Activated CD8-positive, alpha-beta memory T cell treated with anti-CD3 and anti-CD28 coated beads, Interleukin-2, amount 10 ng/mL, durations not matched to agents 7 days and 5 days (primary cell): ENCODE results near the gene VPS37B. TPM values are rescaled to one million over a fixed set of nuclear protein-coding genes. Genes with fewer than 3 reads are reported as not detected.
"Not testable (repeated sequence)": the region's sequence is repeated elsewhere in the genome, so short reads cannot be mapped to it uniquely, and the experiment has no call there.

Experiments
- ATAC-seq: fragments of 150-1000 bp; cut with Tn5 transposase; one replicate; pipeline ENCODE4 v1.10.0; 2021; ENCODE audit warnings: moderate library complexity
- CTCF ChIA-PET: fragments of 350-600 bp; sonication (Branson Sonifier 250); formaldehyde crosslinking; loops from one replicate; lab custom pipeline; 2021; ENCODE audit warnings: antibody characterized with exemption; lab: Charles Lee
- DNase-seq: peaks from one replicate; pipeline ENCODE4 v3.0.0-alpha.2; 2020
- H3K27ac Mint-ChIP-seq: one replicate; pipeline ENCODE4 v1.8.0; 2021; ENCODE audit warnings: mild to moderate bottlenecking, mixed read lengths
- H3K27me3 Mint-ChIP-seq: one replicate; pipeline ENCODE4 v1.8.0; 2021; ENCODE audit warnings: mixed read lengths
- H3K36me3 Mint-ChIP-seq: one replicate; pipeline ENCODE4 v1.8.0; 2021; ENCODE audit warnings: mild to moderate bottlenecking, mixed read lengths
- H3K4me1 Mint-ChIP-seq: one replicate; pipeline ENCODE4 v1.8.0; 2021; ENCODE audit warnings: mixed read lengths
- H3K4me3 Mint-ChIP-seq: one replicate; pipeline ENCODE4 v1.8.0; 2021; ENCODE audit warnings: mild to moderate bottlenecking, moderate library complexity, mixed read lengths
- H3K9me3 Mint-ChIP-seq: one replicate; pipeline ENCODE4 v1.8.0; 2022; ENCODE audit warnings: low read depth, mixed read lengths
- total RNA-seq, 2 experiments: library from RNA; stranded (reverse); gene quantifications; one replicate each; pipeline ENCODE4 v1.2.3, GENCODE V29; 2021

The VPS37B gene
- total RNA-seq, 2 experiments from 2014 or later, result 25.7 to 29.7 TPM

DNA sequence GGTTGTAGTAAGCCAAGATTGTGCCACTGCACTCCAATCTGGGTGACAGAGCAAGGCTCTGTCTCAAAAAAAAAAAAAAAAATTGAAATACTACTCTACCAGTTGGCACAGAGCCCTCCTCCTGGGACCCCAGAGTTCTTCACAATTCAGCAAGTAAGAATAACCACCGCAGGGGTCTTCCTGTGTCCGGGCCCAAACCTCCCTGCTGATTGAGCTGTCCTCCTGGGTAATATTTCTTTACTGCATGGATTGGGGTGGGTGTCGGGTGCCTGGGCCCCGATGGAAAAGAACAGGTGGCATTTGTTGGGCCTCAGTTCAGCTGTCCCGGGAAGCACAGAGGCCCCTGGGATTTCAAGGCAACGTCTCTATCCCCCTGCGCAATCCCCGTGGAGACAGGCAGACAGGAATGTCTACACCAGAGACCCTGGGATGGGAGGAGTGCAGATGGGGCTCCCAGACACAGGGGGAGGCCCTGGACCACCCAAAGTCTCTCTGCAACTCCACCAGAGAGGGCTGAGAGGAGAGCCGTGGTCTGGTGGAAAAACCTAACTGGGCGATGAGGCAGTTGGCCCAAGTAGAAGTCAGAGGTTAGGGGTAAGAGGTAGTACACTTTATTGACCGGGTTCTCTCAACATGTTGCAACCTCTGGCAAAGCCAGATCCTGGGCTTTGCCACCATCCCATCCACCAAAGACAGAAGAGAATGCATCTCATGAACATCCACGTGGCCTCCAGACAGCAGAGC lies 32.7 kb upstream of the VPS37B start:
- H3K4me3 Mint-ChIP-seq, result no peak overlapping the region
- no peak for DNase-seq
- H3K27me3 Mint-ChIP-seq, result no peaks in the 10 kb centered on the region
- no peaks in the 10 kb centered on the region for H3K36me3 Mint-ChIP-seq
- H3K27ac Mint-ChIP-seq, result no peak overlapping the region
- H3K9me3 Mint-ChIP-seq, result no peaks in the 10 kb centered on the region
- peaks cover 15% of the 10 kb centered on the region for H3K4me1 Mint-ChIP-seq
- ATAC-seq, result no peak
- CTCF ChIA-PET, result interaction anchor here (1.6 kb wide), 1 partner anchor 26 kb away, joined by 3 read pairs; no protein-coding TSS in a partner anchor

- Mint-ChIP-seq H3K4me1 (peaks cover 15% of the 10 kb centered on the region), H3K27me3 (no peaks in the 10 kb centered on the region), H3K9me3 (no peaks in the 10 kb centered on the region), H3K27ac (no peak overlapping the region), H3K36me3 (no peaks in the 10 kb centered on the region), H3K4me3 (no peak overlapping the region)
- CTCF ChIA-PET, result interaction anchor here (1.6 kb wide), 1 partner anchor 25 kb away, joined by 3 read pairs; no protein-coding TSS in a partner anchor
- no peak for DNase-seq
- no peak for ATAC-seq
Measured at GRCh38 chr12:122927756-122928403, 32.0 kb upstream of the VPS37B start.

GRCh38 chr12:122921917-122922316 lies 26.0 kb upstream of the VPS37B start:
- DNase-seq (no peak), ATAC-seq (no peak)
- Mint-ChIP-seq H3K27me3 (no peaks in the 10 kb centered on the region), H3K36me3 (no peaks in the 10 kb centered on the region), H3K4me1 (peaks cover 7% of the 10 kb centered on the region), H3K9me3 (no peaks in the 10 kb centered on the region), H3K27ac (no peak overlapping the region), H3K4me3 (no peak overlapping the region)
- CTCF ChIA-PET, result interaction anchor here (1.0 to 1.5 kb wide), 3 partner anchors 8 to 128 kb away, joined by 3 read pairs; no protein-coding TSS in a partner anchor

DNA sequence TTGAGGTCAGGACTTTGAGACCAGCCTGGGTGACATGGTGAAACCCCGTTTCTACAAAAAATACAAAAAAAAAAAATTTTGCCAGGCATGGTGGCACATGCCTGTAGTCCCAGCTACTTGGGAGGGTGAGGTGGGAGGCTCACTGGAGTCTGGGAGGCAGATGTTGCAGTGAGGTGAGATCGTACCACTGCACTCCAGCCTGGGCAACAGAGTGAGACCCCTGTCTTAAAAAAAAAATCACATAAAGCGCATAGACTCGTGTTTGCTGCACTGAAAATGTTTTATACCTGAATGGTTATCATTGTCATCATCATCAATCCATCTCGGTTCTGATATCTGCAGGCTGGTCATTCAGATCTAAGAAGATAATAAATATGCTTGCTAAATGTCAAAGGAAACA lies 24.8 kb upstream of the VPS37B start:
- Mint-ChIP-seq H3K9me3 (no peaks in the 10 kb centered on the region), H3K36me3 (no peaks in the 10 kb centered on the region), H3K27ac (no peak overlapping the region), H3K27me3 (no peaks in the 10 kb centered on the region), H3K4me1 (peaks cover 6% of the 10 kb centered on the region), H3K4me3 (no peak overlapping the region)
- no peak for DNase-seq
- no peak for ATAC-seq
- CTCF ChIA-PET, result interaction anchor here (1.1 kb wide), 1 partner anchor 33 kb away, joined by 3 read pairs; no protein-coding TSS in a partner anchor

GRCh38 chr12:122918827-122919226 lies 22.9 kb upstream of the VPS37B start:
- Mint-ChIP-seq H3K9me3 (no peaks in the 10 kb centered on the region), H3K27ac (no peak overlapping the region), H3K36me3 (no peaks in the 10 kb centered on the region), H3K4me1 (peaks cover 6% of the 10 kb centered on the region), H3K27me3 (no peaks in the 10 kb centered on the region), H3K4me3 (no peak overlapping the region)
- ATAC-seq, result no peak
- CTCF ChIA-PET, result no interaction called here
- no peak for DNase-seq

- ATAC-seq (no peak), DNase-seq (no peak)
- CTCF ChIA-PET, result no interaction called here
- Mint-ChIP-seq H3K36me3 (no peaks in the 10 kb centered on the region), H3K27me3 (no peaks in the 10 kb centered on the region), H3K9me3 (no peaks in the 10 kb centered on the region), H3K27ac (no peak overlapping the region), H3K4me1 (peaks cover 6% of the 10 kb centered on the region), H3K4me3 (no peak overlapping the region)
Measured at GRCh38 chr12:122917507-122918121, 21.7 kb upstream of the VPS37B start.

- H3K27me3 Mint-ChIP-seq, result peaks cover 8% of the 10 kb centered on the region
- H3K9me3 Mint-ChIP-seq, result no peaks in the 10 kb centered on the region
- CTCF ChIA-PET, result no interaction called here
- ATAC-seq, result no peak
- no peaks in the 10 kb centered on the region for H3K4me1 Mint-ChIP-seq
- DNase-seq, result no peak
- H3K4me3 Mint-ChIP-seq, result no peak overlapping the region
- no peaks in the 10 kb centered on the region for H3K36me3 Mint-ChIP-seq
- H3K27ac Mint-ChIP-seq, result no peak overlapping the region
Measured at GRCh38 chr12:122909442-122910288, 13.7 kb upstream of the VPS37B start.

DNA sequence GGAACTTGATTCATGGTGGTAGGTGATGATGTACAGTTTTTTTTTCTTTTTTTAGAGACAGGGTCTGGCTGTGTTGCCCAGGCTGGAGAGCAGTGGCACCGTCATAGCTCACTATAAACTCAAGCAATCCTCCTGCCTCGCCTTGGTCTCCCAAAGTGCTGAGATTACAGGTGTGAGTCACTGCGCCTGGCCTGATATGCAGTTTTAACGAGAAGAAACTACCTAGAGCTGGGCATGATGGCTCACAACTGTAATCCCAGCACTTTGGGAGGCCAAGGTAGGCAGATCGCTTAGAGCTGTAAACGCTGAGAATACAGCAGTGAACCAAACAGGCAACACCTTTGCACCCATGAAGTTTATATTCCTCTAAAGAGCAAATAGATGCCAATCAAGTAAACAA lies 13.0 kb upstream of the VPS37B start:
- peaks cover 8% of the 10 kb centered on the region for H3K27me3 Mint-ChIP-seq
- DNase-seq, result no peak
- CTCF ChIA-PET, result no interaction called here
- no peak overlapping the region for H3K27ac Mint-ChIP-seq
- no peaks in the 10 kb centered on the region for H3K4me1 Mint-ChIP-seq
- no peak overlapping the region for H3K4me3 Mint-ChIP-seq
- no peaks in the 10 kb centered on the region for H3K9me3 Mint-ChIP-seq
- ATAC-seq, result no peak
- no peaks in the 10 kb centered on the region for H3K36me3 Mint-ChIP-seq

DNA sequence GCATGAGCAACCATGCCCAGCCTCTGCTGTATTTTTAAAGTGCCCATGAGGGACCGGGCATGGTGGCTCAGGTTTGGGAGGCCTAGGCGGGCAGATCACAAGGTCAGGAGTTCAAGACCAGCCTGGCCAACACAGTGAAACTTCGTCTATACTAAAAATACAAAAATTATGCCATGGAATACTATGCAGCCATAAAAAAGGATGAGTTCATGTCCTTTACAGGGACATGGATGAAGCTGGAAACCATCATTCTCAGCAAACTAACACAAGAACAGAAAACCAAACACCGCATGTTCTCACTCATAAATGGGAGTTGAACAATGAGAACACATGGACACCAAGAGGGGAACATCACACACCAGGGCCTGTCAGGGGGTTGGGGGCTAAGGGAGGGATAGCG lies 9.3 kb upstream of the VPS37B start:
- H3K4me1 Mint-ChIP-seq, result peaks cover 18% of the 10 kb centered on the region
- DNase-seq, H3K9me3 Mint-ChIP-seq, H3K27ac Mint-ChIP-seq, H3K4me3 Mint-ChIP-seq, ATAC-seq, H3K36me3 Mint-ChIP-seq, CTCF ChIA-PET: not testable (repeated sequence)
- H3K27me3 Mint-ChIP-seq, result peaks cover 13% of the 10 kb centered on the region

DNA sequence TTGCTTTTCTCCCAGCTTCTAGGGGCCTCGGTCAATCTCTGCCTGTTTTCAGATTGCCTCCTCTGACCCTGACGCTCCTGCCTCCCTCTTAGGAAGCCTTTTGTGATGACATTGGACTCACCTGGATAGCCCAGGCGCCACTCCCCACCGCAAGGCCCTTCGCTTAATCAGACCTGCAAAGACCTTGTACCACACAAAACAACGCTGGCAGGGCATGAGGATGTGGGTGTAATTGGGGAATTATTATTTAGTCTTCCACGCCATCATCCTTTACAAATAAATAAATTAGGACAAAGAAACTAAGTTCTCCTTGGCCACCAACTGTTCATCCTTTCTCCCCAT lies 7.7 kb upstream of the VPS37B start:
- CTCF ChIA-PET, result interaction anchor here (1.2 to 1.8 kb wide), 2 partner anchors 39 to 52 kb away, joined by 4 read pairs; no protein-coding TSS in a partner anchor
- ATAC-seq (no peak), DNase-seq (no peak)
- no peaks in the 10 kb centered on the region for H3K9me3 Mint-ChIP-seq
- H3K27me3 Mint-ChIP-seq, result peaks cover 5% of the 10 kb centered on the region
- H3K27ac Mint-ChIP-seq, result no peak overlapping the region
- no peak overlapping the region for H3K4me3 Mint-ChIP-seq
- H3K36me3 Mint-ChIP-seq, result peaks cover 1% of the 10 kb centered on the region
- H3K4me1 Mint-ChIP-seq, result peaks cover 32% of the 10 kb centered on the region

- Mint-ChIP-seq H3K9me3 (no peaks in the 10 kb centered on the region), H3K36me3 (peaks cover 1% of the 10 kb centered on the region), H3K4me1 (peaks cover 38% of the 10 kb centered on the region), H3K27me3 (peaks cover 5% of the 10 kb centered on the region), H3K4me3 (no peak overlapping the region), H3K27ac (no peak overlapping the region)
- CTCF ChIA-PET, result interaction anchor here (0.8 to 1.8 kb wide), 3 partner anchors 26 to 53 kb away, joined by 3 to 4 read pairs (median 4); no protein-coding TSS in a partner anchor
- no peak for DNase-seq
- ATAC-seq, result no peak
Measured at GRCh38 chr12:122902854-122903692, 7.1 kb upstream of the VPS37B start.

GRCh38 chr12:122899887-122900286 lies 4.0 kb upstream of the VPS37B start:
- H3K27me3 Mint-ChIP-seq, result peaks cover 5% of the 10 kb centered on the region
- H3K36me3 Mint-ChIP-seq, result peaks cover 8% of the 10 kb centered on the region
- peak overlapping the region; percentile 93 for H3K27ac Mint-ChIP-seq
- no peak overlapping the region for H3K4me3 Mint-ChIP-seq
- CTCF ChIA-PET, result interaction anchor here (1.4 to 2.1 kb wide), 3 partner anchors 11 to 47 kb away, joined by 5 to 9 read pairs (median 7); no protein-coding TSS in a partner anchor
- H3K9me3 Mint-ChIP-seq, result no peaks in the 10 kb centered on the region
- peaks cover 63% of the 10 kb centered on the region for H3K4me1 Mint-ChIP-seq
- DNase-seq (no peak), ATAC-seq (no peak)
